Measurements from ENCODE around the gene PEPD. TPM values are rescaled to one million over a fixed set of nuclear protein-coding genes. Genes with fewer than 3 reads are reported as not detected.

The PEPD gene
- polyA plus RNA-seq, 1 donor from 2014 or later = 43.9 TPM

DNA sequence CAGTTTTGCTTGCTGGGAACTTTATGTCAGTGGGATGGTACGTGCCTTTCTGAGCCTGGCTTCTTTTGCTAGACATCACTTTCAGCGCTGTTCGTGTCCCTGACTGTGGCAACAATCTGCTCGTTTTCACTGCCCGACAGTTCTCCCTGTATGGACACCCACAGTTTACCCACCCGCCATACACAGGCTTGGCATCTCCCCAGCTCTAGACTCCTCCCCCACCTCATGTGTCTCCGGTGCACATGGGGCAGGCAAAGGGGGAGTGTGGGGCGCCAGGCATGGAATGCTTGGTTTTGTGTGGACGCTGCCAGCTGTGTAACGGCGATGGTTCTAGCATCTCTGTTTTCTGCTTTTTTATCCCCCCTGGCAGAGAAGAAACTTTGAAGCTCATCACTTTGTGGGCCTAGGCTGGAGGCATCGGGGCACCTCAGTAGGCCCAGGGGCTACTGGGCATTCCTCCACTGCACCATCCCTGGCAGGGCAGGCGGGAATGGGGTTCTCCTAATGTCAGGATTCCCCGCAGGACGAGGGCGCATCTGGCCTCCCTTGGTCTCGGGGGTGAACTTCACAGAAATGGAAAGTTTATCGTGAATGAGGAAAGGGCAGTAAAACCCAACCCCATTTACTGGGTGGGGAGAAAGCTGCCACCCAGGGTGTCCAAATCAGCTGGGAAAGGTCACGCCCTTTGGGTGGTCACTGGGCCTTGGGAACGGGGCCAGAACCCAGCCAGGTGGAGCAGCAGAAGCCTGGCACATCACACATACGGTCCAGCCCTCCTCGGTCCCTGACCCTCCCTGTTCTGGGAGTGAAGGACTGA, 87.3 kb downstream of the PEPD start:
- H3K79me2 ChIP-seq (replicated peaks; ENCODE audit: insufficient read depth, low read length) = no peaks in the 10 kb centered on the region

DNA sequence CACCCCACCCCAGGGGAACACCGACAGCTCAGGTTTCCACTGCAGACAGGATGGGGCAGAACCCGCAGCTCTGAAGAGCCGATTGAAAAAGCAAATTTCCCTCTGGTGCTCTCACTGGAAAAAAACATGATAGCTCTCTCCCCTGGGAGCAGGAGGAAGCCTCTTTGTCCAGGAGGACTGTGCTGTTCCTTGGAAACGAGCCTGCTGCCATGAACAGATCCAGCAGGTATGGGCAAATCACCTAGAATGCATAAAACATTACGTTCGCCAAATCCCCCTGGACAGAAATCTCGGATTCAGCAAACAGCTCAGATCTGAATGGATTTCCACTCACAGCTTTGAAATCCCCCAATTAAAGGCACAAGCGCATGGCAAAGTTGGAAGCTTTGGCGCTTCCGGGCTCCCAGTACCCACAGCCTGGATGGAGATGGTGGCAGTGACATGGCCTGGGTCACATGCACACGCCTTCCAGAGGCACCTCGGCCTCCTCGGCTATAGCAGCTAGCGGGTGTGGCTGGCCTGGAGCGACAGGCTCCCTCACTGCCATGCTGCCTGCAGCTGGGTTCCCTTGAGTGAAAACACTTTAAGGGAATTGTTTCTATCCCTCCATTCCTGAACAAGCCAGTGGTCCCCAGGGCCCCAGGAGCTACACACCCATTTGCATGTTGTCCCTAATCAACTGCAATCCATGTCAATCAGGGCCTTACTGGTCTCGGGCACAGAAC, 89.0 kb downstream of the PEPD start:
- Histone ChIP-seq H3K27ac (ENCODE audit: low read length) (peak overlapping the region; percentile 61), H2AFZ (ENCODE audit: low read depth, low read length) (peak overlapping the region; percentile 19), H3K4me2 (ENCODE audit: low read length) (peak overlapping the region; percentile 48)

More for the DNA sequence above, 87.3 kb downstream of the PEPD start:
- no peaks in the 10 kb centered on the region for H3K27me3 ChIP-seq (ENCODE audit: insufficient read depth, low read depth, low read length)
- no peak overlapping the region for H3K9ac ChIP-seq (ENCODE audit: low read length)
- no peaks in the 10 kb centered on the region for H3F3A ChIP-seq (ENCODE audit: insufficient read depth, low read length, poor library complexity, severe bottlenecking)
- no peaks in the 10 kb centered on the region for H4K20me1 ChIP-seq (ENCODE audit: insufficient read depth)
- no peak overlapping the region for H3K4me2 ChIP-seq (ENCODE audit: low read length)
- H3K4me3 ChIP-seq (ENCODE audit: low read length) = no peak overlapping the region
- no peak overlapping the region for H3K27ac ChIP-seq (ENCODE audit: low read length)
- no peak overlapping the region for H2AFZ ChIP-seq (ENCODE audit: low read depth, low read length)
- no peaks in the 10 kb centered on the region for H3K9me3 ChIP-seq (ENCODE audit: low read length)
- no peak for TF ChIP-seq RAD21 (conservative IDR thresholded peaks at IDR 0.05)
- TF ChIP-seq, protein P1, sequence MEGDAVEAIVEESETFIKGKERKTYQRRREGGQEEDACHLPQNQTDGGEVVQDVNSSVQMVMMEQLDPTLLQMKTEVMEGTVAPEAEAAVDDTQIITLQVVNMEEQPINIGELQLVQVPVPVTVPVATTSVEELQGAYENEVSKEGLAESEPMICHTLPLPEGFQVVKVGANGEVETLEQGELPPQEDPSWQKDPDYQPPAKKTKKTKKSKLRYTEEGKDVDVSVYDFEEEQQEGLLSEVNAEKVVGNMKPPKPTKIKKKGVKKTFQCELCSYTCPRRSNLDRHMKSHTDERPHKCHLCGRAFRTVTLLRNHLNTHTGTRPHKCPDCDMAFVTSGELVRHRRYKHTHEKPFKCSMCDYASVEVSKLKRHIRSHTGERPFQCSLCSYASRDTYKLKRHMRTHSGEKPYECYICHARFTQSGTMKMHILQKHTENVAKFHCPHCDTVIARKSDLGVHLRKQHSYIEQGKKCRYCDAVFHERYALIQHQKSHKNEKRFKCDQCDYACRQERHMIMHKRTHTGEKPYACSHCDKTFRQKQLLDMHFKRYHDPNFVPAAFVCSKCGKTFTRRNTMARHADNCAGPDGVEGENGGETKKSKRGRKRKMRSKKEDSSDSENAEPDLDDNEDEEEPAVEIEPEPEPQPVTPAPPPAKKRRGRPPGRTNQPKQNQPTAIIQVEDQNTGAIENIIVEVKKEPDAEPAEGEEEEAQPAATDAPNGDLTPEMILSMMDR (IDR thresholded peaks at IDR 0.05; ENCODE audit: poor library complexity, severe bottlenecking) = no peak
- TF ChIP-seq SMC3 (conservative IDR thresholded peaks at IDR 0.05; ENCODE audit: poor library complexity) = no peak
- no peak for TF ChIP-seq EZH2 (IDR thresholded peaks at IDR 0.05; ENCODE audit: borderline replicate concordance, insufficient read depth, low read length, poor library complexity, severe bottlenecking)
- no peak for TF ChIP-seq POLR2AphosphoS5 (IDR thresholded peaks at IDR 0.05)
- no peak for TF ChIP-seq EP300 (conservative IDR thresholded peaks at IDR 0.05; ENCODE audit: poor library complexity, severe bottlenecking)
- TF ChIP-seq, protein P2, sequence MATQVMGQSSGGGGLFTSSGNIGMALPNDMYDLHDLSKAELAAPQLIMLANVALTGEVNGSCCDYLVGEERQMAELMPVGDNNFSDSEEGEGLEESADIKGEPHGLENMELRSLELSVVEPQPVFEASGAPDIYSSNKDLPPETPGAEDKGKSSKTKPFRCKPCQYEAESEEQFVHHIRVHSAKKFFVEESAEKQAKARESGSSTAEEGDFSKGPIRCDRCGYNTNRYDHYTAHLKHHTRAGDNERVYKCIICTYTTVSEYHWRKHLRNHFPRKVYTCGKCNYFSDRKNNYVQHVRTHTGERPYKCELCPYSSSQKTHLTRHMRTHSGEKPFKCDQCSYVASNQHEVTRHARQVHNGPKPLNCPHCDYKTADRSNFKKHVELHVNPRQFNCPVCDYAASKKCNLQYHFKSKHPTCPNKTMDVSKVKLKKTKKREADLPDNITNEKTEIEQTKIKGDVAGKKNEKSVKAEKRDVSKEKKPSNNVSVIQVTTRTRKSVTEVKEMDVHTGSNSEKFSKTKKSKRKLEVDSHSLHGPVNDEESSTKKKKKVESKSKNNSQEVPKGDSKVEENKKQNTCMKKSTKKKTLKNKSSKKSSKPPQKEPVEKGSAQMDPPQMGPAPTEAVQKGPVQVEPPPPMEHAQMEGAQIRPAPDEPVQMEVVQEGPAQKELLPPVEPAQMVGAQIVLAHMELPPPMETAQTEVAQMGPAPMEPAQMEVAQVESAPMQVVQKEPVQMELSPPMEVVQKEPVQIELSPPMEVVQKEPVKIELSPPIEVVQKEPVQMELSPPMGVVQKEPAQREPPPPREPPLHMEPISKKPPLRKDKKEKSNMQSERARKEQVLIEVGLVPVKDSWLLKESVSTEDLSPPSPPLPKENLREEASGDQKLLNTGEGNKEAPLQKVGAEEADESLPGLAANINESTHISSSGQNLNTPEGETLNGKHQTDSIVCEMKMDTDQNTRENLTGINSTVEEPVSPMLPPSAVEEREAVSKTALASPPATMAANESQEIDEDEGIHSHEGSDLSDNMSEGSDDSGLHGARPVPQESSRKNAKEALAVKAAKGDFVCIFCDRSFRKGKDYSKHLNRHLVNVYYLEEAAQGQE (IDR thresholded peaks at IDR 0.05; ENCODE audit: borderline replicate concordance) = no peak
- TF ChIP-seq TAF1 (IDR thresholded peaks at IDR 0.05; ENCODE audit: low read depth) = no peak
- TF ChIP-seq MXI1 (conservative IDR thresholded peaks at IDR 0.05; ENCODE audit: poor library complexity, severe bottlenecking) = no peak
- no peaks in the 10 kb centered on the region for H3K9me2 ChIP-seq (ENCODE audit: insufficient read depth, low read length)
- H3K36me3 ChIP-seq (ENCODE audit: insufficient read depth, low read length) = no peaks in the 10 kb centered on the region

More for the DNA sequence above, 89.0 kb downstream of the PEPD start:
- H3K9ac ChIP-seq (ENCODE audit: low read length) = peak overlapping the region; percentile 53
- H3K9me2 ChIP-seq (ENCODE audit: insufficient read depth, low read length) = no peaks in the 10 kb centered on the region
- no peaks in the 10 kb centered on the region for H3K9me3 ChIP-seq (ENCODE audit: low read length)
- H3K36me3 ChIP-seq (ENCODE audit: insufficient read depth, low read length) = no peaks in the 10 kb centered on the region
- H3K27me3 ChIP-seq (ENCODE audit: insufficient read depth, low read depth, low read length) = no peaks in the 10 kb centered on the region
- H3K79me2 ChIP-seq (replicated peaks; ENCODE audit: insufficient read depth, low read length) = no peaks in the 10 kb centered on the region
- TF ChIP-seq POLR2AphosphoS5 (IDR thresholded peaks at IDR 0.05) (peak; percentile 42), RAD21 (conservative IDR thresholded peaks at IDR 0.05) (no peak)
- TF ChIP-seq, protein P2 (IDR thresholded peaks at IDR 0.05; ENCODE audit: borderline replicate concordance) = peak; percentile 89
- H3F3A ChIP-seq (ENCODE audit: insufficient read depth, low read length, poor library complexity, severe bottlenecking) = no peaks in the 10 kb centered on the region
- peak overlapping the region; percentile 40 for H3K4me3 ChIP-seq (ENCODE audit: low read length)
- no peaks in the 10 kb centered on the region for H4K20me1 ChIP-seq (ENCODE audit: insufficient read depth)
